ENCODE measurements around the gene ZNF785. TPM values are rescaled to one million over a fixed set of nuclear protein-coding genes. Genes with fewer than 3 reads are reported as not detected.

The ZNF785 gene
- total RNA-seq, 1 experiment from 2014 or later = 23.2 TPM

GRCh38 chr16:30622455-30623032, 37.0 kb upstream of the ZNF785 start:
- POLR2A ChIA-PET (ENCODE audit: low non-redundant PET) = no interaction called here
- TF ChIP-seq EZH2 (IDR thresholded peaks at IDR 0.05; ENCODE audit: borderline replicate concordance, low read depth, low read length, poor library complexity, severe bottlenecking) (no peak), CTCF (conservative IDR thresholded peaks at IDR 0.05; ENCODE audit: low read depth, low read length) (no peak)

GRCh38 chr16:30621765-30622164, 36.3 kb upstream of the ZNF785 start:
- H3K27ac ChIP-seq (ENCODE audit: low read depth, low read length, poor library complexity, severe bottlenecking) = no peak overlapping the region
- H3K9me3 ChIP-seq (ENCODE audit: low read depth, low read length, poor library complexity, severe bottlenecking) = no peaks in the 10 kb centered on the region
- no TSS peak for BruUV-seq (replicated peaks)
- no peaks in the 10 kb centered on the region for H3K36me3 ChIP-seq (ENCODE audit: insufficient read depth, low read length, poor library complexity, severe bottlenecking)
- ChIA-PET CTCF (interaction anchor here (1.1 kb wide), 1 partner anchor 173 kb away, joined by 3 read pairs; no protein-coding TSS in a partner anchor), POLR2A (ENCODE audit: low non-redundant PET) (no interaction called here)
- no peak overlapping the region for H3K4me3 ChIP-seq (ENCODE audit: low read depth, low read length, poor library complexity, severe bottlenecking)
- no peak for TF ChIP-seq CTCF (conservative IDR thresholded peaks at IDR 0.05; ENCODE audit: low read depth, low read length)
- TF ChIP-seq EZH2 (IDR thresholded peaks at IDR 0.05; ENCODE audit: borderline replicate concordance, low read depth, low read length, poor library complexity, severe bottlenecking) = no peak
- H3K27me3 ChIP-seq (replicated peaks; ENCODE audit: insufficient read depth, low read depth, low read length, poor library complexity) = no peaks in the 10 kb centered on the region
- DNase-seq (ENCODE audit: low spot score) = no peak
- no peaks in the 10 kb centered on the region for H3K4me1 ChIP-seq (ENCODE audit: insufficient read depth, low read length, poor library complexity, severe bottlenecking)
- intact Hi-C loops (cut with micrococcal nuclease; ENCODE audit: unreplicated experiment) = loop anchor here (10.0 kb wide), 2 partner anchors 63 to 577 kb away; no protein-coding TSS in a partner anchor

More at GRCh38 chr16:30622455-30623032, 37.0 kb upstream of the ZNF785 start:
- intact Hi-C loops (cut with micrococcal nuclease; ENCODE audit: unreplicated experiment) = loop anchor here (10.0 kb wide), 2 partner anchors 62 to 578 kb away; no protein-coding TSS in a partner anchor
- Histone ChIP-seq H3K4me1 (ENCODE audit: insufficient read depth, low read length, poor library complexity, severe bottlenecking) (no peaks in the 10 kb centered on the region), H3K9me3 (ENCODE audit: low read depth, low read length, poor library complexity, severe bottlenecking) (no peaks in the 10 kb centered on the region), H3K27ac (ENCODE audit: low read depth, low read length, poor library complexity, severe bottlenecking) (no peak overlapping the region), H3K4me3 (ENCODE audit: low read depth, low read length, poor library complexity, severe bottlenecking) (no peak overlapping the region), H3K36me3 (ENCODE audit: insufficient read depth, low read length, poor library complexity, severe bottlenecking) (no peaks in the 10 kb centered on the region), H3K27me3 (replicated peaks; ENCODE audit: insufficient read depth, low read depth, low read length, poor library complexity) (no peaks in the 10 kb centered on the region)
- no TSS peak for BruUV-seq (replicated peaks)
- CTCF ChIA-PET = no interaction called here
- no peak for DNase-seq (ENCODE audit: low spot score)

GRCh38 chr16:30620169-30620568, 34.7 kb upstream of the ZNF785 start:
- POLR2A ChIA-PET (ENCODE audit: low non-redundant PET) = interaction anchor here (0.7 kb wide), 1 partner anchor 141 kb away, joined by 3 read pairs; no protein-coding TSS in a partner anchor
- Histone ChIP-seq H3K4me3 (ENCODE audit: low read depth, low read length, poor library complexity, severe bottlenecking) (no peak overlapping the region), H3K27me3 (replicated peaks; ENCODE audit: insufficient read depth, low read depth, low read length, poor library complexity) (no peaks in the 10 kb centered on the region), H3K27ac (ENCODE audit: low read depth, low read length, poor library complexity, severe bottlenecking) (no peak overlapping the region), H3K9me3 (ENCODE audit: low read depth, low read length, poor library complexity, severe bottlenecking) (no peaks in the 10 kb centered on the region), H3K4me1 (ENCODE audit: insufficient read depth, low read length, poor library complexity, severe bottlenecking) (no peaks in the 10 kb centered on the region), H3K36me3 (ENCODE audit: insufficient read depth, low read length, poor library complexity, severe bottlenecking) (no peaks in the 10 kb centered on the region)
- CTCF ChIA-PET = interaction anchor here (1.0 kb wide), 1 partner anchor 9 kb away, joined by 5 read pairs; no protein-coding TSS in a partner anchor
- DNase-seq (ENCODE audit: low spot score) = no peak
- TF ChIP-seq EZH2 (IDR thresholded peaks at IDR 0.05; ENCODE audit: borderline replicate concordance, low read depth, low read length, poor library complexity, severe bottlenecking) (no peak), CTCF (conservative IDR thresholded peaks at IDR 0.05; ENCODE audit: low read depth, low read length) (no peak)
- BruUV-seq (replicated peaks) = no TSS peak
- intact Hi-C loops (cut with micrococcal nuclease; ENCODE audit: unreplicated experiment) = loop anchor here (10.0 kb wide), 2 partner anchors 65 to 575 kb away; no protein-coding TSS in a partner anchor
